CD14-positive monocyte (primary cell): Measurements from ENCODE around the gene B4GALT2. TPM values are rescaled to one million over a fixed set of nuclear protein-coding genes. Genes with fewer than 3 reads are reported as not detected.

Experiments used
- DNase-seq, 3 donors: peaks; one replicate each; pipeline ENCODE4 v3.0.0-alpha.2; 2011 to 2022
- H2AFZ ChIP-seq: 2 replicates; pipeline ENCODE4 v1.6.0; 2012; ENCODE audit warnings: mild to moderate bottlenecking, low read depth, low read length, inconsistent platforms; ENCODE audit not compliant: insufficient read depth, poor library complexity, severe bottlenecking
- H3K27ac ChIP-seq, 2 donors: 1 replicate in 1 of 2; 2 replicates in 1 of 2; pipeline ENCODE4 v1.5.1; 2012 to 2013; ENCODE audit warnings: low read length in 2 of 2, control low read depth in 1 of 2, inconsistent platforms in 1 of 2, low read depth in 1 of 2, mild to moderate bottlenecking in 1 of 2
- H3K27me3 ChIP-seq, 2 donors: one replicate each; pipeline versions ENCODE4 v1.6.0 to v1.6.1; 2011 to 2013; ENCODE audit warnings: low read length in 2 of 2; ENCODE audit not compliant: control insufficient read depth in 2 of 2, insufficient read depth in 2 of 2
- H3K36me3 ChIP-seq, 2 donors: replicated peaks in 1 of 2; 1 replicate in 1 of 2; 2 replicates in 1 of 2; pipeline versions ENCODE4 v1.5.1 to v1.6.1; 2012 to 2013; ENCODE audit warnings: low read length in 2 of 2, control low read depth in 1 of 2, inconsistent platforms in 1 of 2, mild to moderate bottlenecking in 1 of 2; ENCODE audit not compliant: insufficient read depth in 2 of 2, control insufficient read depth in 1 of 2
- H3K4me1 ChIP-seq, 2 donors: 1 replicate in 1 of 2; 2 replicates in 1 of 2; pipeline versions ENCODE4 v1.5.1 to v1.6.1; 2012 to 2013; ENCODE audit warnings: low read length in 2 of 2, control low read depth in 1 of 2, inconsistent platforms in 1 of 2, mild to moderate bottlenecking in 1 of 2, moderate library complexity in 1 of 2; ENCODE audit not compliant: insufficient read depth in 2 of 2, control insufficient read depth in 1 of 2
- H3K4me2 ChIP-seq: replicated peaks from 2 replicates; pipeline ENCODE3; 2012; ENCODE audit warnings: low read length, moderate library complexity, mild to moderate bottlenecking; ENCODE audit not compliant: poor library complexity, severe bottlenecking; ENCODE audit errors: extremely low read depth
- H3K4me3 ChIP-seq, 3 experiments: fragments of 200-600 bp in 1 of 3; sonication (generic) in 1 of 3; replicated peaks in 1 of 3; 1 replicate in 2 of 3; 2 replicates in 1 of 3; pipeline ENCODE4 v1.5.1; 2011 to 2013; ENCODE audit warnings: low read length in 3 of 3, mild to moderate bottlenecking in 3 of 3, control low read depth in 2 of 3, low read depth in 2 of 3, inconsistent platforms in 1 of 3, moderate library complexity in 1 of 3
- H3K79me2 ChIP-seq: 2 replicates; pipeline ENCODE4 v1.6.0; 2012; ENCODE audit warnings: mild to moderate bottlenecking, control low read depth, inconsistent platforms, low read length, moderate library complexity; ENCODE audit not compliant: insufficient read depth
- H3K9ac ChIP-seq: 2 replicates; pipeline ENCODE4 v1.6.0; 2017; ENCODE audit warnings: low read length, mild to moderate bottlenecking; ENCODE audit not compliant: insufficient read depth, poor library complexity, severe bottlenecking
- H3K9me3 ChIP-seq, 2 donors: replicated peaks in 1 of 2; 1 replicate in 1 of 2; 2 replicates in 1 of 2; pipeline versions ENCODE4 v1.5.1 to v1.6.1; 2012 to 2013; ENCODE audit warnings: low read length in 2 of 2, control low read depth in 1 of 2; ENCODE audit not compliant: control insufficient read depth in 1 of 2, insufficient read depth in 1 of 2
- H4K20me1 ChIP-seq: 2 replicates; pipeline ENCODE4 v1.6.0; 2012; ENCODE audit warnings: mild to moderate bottlenecking, low read length, control low read depth, moderate library complexity; ENCODE audit not compliant: insufficient read depth
- H3K27ac Mint-ChIP-seq, 7 donors: one replicate each; pipeline ENCODE4 v1.8.0; 2020; ENCODE audit warnings: mild to moderate bottlenecking in 7 of 7, mixed read lengths in 7 of 7, moderate library complexity in 6 of 7, inconsistent platforms in 2 of 7
- H3K27me3 Mint-ChIP-seq, 3 donors: one replicate each; pipeline ENCODE4 v1.8.0; 2021 to 2022; ENCODE audit warnings: low read depth in 3 of 3, mild to moderate bottlenecking in 3 of 3, mixed read lengths in 3 of 3, moderate library complexity in 3 of 3, inconsistent platforms in 1 of 3
- H3K36me3 Mint-ChIP-seq, 2 donors: one replicate each; pipeline ENCODE4 v1.8.0; 2020; ENCODE audit warnings: mixed read lengths in 2 of 2, inconsistent platforms in 1 of 2, mild to moderate bottlenecking in 1 of 2
- H3K4me1 Mint-ChIP-seq: one replicate; pipeline ENCODE4 v1.8.0; 2020; ENCODE audit warnings: mild to moderate bottlenecking, mixed read lengths
- H3K4me3 Mint-ChIP-seq, 2 donors: one replicate each; pipeline ENCODE4 v1.8.0; 2020; ENCODE audit warnings: mild to moderate bottlenecking in 2 of 2, mixed read lengths in 2 of 2, moderate library complexity in 1 of 2
- H3K9me3 Mint-ChIP-seq, 7 donors: one replicate each; pipeline ENCODE4 v1.8.0; 2020 to 2022; ENCODE audit warnings: mixed read lengths in 7 of 7, mild to moderate bottlenecking in 6 of 7, moderate library complexity in 6 of 7, inconsistent platforms in 2 of 7
- WGBS: methylation state at CpG from one replicate; pipeline ENCODE4 v1.1.5; 2013; ENCODE audit warnings: missing lambda C conversion rate; ENCODE audit not compliant: insufficient coverage; 5-methylcytosine and 5-hydroxymethylcytosine counted together
- intact Hi-C, 2 donors: fragments of 100-400 bp; cut with micrococcal nuclease; formaldehyde crosslinking; loops; one replicate each; pipeline versions ENCODE4 v1.15.0 to v1.15.1; 2023
- polyA plus RNA-seq, 3 donors: library from polyadenylated mRNA; depleted of rRNA in 1 of 3; unstranded in 2 of 3; stranded (reverse) in 1 of 3; fragments of 300-500 nt in 2 of 3; fragments of >200 nt in 1 of 3; fragmentation: Illumina TruSeq in 2 of 3; gene quantifications; 1 replicate in 2 of 3; 2 replicates in 1 of 3; pipeline ENCODE4 v1.2.3, GENCODE V29; 2012 to 2021
- TF ChIP-seq, protein P1 (sequence below): fragments of 200-600 bp; IDR thresholded peaks from one replicate; pipeline ENCODE4 v1.8.0; 2022; ENCODE audit warnings: antibody characterized with exemption, mild to moderate bottlenecking

Gene B4GALT2
- polyA plus RNA-seq, 3 donors = 0.30 to 0.35 TPM; not detected in 1

DNA sequence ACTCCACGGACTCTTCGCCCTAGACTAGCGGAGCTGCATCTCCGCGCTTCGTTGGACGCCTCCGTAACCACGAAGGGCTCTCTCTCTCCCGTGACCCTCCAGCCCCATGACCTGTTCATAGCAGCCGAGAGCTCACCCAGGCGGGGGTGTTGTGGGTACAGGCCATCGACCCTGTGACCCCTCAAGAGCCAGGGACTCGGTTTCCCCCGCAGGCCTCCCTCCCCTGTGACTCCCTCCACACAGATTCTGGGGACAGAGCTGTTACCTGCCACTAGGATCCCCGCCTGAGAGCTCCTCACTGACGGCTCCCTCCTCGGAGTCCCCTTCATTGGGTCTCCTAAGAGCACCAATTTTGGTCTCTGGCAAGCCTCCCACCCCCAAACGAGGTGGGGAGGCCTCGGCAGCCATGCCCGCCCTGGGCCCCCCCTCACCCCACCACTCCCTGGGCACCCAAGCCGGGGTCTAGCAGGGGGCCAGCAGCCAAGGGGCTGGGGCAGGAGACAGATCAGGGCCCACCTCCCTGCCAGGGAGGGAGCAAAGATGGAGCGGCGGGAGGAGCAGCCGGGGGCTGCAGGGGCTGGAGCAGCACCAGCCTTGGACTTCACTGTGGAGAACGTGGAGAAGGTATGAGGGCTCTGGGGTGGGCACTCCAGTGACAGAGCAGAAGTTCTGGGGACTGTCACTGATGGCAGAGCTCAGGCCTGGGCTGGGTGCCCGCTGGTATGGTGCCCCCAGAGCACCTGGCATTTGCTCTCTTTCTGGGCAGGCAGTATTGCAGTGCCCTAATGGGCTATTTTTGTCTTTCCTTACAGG, 31.7 kb upstream of the B4GALT2 start:
- peaks cover 49% of the 10 kb centered on the region for H3K4me1 Mint-ChIP-seq
- H3K79me2 ChIP-seq = peaks cover 23% of the 10 kb centered on the region

DNA sequence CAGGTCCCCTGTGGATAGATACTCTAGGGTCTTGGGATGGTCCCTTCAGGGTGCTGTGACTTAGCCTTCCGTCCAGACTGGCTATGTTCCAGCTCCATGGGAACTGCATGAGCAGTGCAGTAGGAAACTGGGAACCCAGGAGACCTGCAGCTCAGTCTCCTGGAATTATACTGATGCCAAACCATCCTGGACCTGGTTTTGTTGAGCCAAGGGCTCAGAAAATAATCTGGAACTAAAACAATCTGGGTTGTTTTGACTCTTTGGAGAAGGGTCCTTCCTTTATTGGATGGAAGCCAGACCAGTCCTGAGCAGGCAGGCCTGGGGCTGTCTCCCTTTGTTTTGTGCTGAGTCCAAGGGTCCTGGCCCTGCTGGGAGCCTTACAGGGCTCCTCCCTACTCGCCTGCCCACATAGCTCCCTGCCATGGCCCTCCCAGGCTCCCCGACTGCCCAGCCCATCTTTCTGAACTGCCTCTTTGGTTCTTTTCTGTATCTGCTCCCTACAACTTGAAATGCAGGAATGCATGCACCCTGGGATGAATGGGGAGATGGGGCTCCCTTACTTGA, 31.1 kb upstream of the B4GALT2 start:
- peaks cover 44% of the 10 kb centered on the region for H3K4me1 Mint-ChIP-seq
- Histone ChIP-seq H2AFZ (no peak overlapping the region), H3K4me2 (peak overlapping the region; percentile 98), H4K20me1 (peaks cover 4% of the 10 kb centered on the region), H3K9ac (no peak overlapping the region), H3K36me3 (peaks cover 12 to 25% of the 10 kb centered on the region in 2 donors), H3K27ac (peak overlapping the region in 1 of 2 donors; percentile 98), H3K4me3 (peak overlapping the region in 1 of 3 experiments; percentile 91), H3K9me3 (no peaks in the 10 kb centered on the region), H3K27me3 (no peaks in the 10 kb centered on the region), H3K4me1 (peaks cover 20 to 25% of the 10 kb centered on the region in 2 donors), H3K79me2 (peaks cover 23% of the 10 kb centered on the region)
- intact Hi-C loops = loop anchor here in 1 of 2 donors (2.0 to 10.0 kb wide), 3 partner anchors 27 to 293 kb away; partner anchors contain the start of genes ATP6V0B, KDM4A and ST3GAL3
- peak overlapping the region in 5 of 7 donors; percentile 66 to 98 (median 96) for H3K27ac Mint-ChIP-seq
- TF ChIP-seq, protein P1, sequence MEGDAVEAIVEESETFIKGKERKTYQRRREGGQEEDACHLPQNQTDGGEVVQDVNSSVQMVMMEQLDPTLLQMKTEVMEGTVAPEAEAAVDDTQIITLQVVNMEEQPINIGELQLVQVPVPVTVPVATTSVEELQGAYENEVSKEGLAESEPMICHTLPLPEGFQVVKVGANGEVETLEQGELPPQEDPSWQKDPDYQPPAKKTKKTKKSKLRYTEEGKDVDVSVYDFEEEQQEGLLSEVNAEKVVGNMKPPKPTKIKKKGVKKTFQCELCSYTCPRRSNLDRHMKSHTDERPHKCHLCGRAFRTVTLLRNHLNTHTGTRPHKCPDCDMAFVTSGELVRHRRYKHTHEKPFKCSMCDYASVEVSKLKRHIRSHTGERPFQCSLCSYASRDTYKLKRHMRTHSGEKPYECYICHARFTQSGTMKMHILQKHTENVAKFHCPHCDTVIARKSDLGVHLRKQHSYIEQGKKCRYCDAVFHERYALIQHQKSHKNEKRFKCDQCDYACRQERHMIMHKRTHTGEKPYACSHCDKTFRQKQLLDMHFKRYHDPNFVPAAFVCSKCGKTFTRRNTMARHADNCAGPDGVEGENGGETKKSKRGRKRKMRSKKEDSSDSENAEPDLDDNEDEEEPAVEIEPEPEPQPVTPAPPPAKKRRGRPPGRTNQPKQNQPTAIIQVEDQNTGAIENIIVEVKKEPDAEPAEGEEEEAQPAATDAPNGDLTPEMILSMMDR = no peak
- no peaks in the 10 kb centered on the region for H3K27me3 Mint-ChIP-seq
- H3K36me3 Mint-ChIP-seq = peaks cover 14 to 20% of the 10 kb centered on the region in 2 donors
- no peaks in the 10 kb centered on the region for H3K9me3 Mint-ChIP-seq
- no peak for DNase-seq
- peak overlapping the region; percentile 88 to 95 for H3K4me3 Mint-ChIP-seq
- 85% methylated on average over 2 of the region's 3 CpGs for WGBS

More for the DNA sequence above, 31.7 kb upstream of the B4GALT2 start:
- intact Hi-C loops = loop anchor here in 1 of 2 donors (2.0 to 10.0 kb wide), 3 partner anchors 28 to 292 kb away; partner anchors contain the start of genes ATP6V0B, KDM4A and ST3GAL3
- H3K9me3 ChIP-seq = no peaks in the 10 kb centered on the region
- H2AFZ ChIP-seq = peak overlapping the region; percentile 97
- peaks cover 14 to 18% of the 10 kb centered on the region in 2 donors for H3K36me3 Mint-ChIP-seq
- H3K4me2 ChIP-seq = peak overlapping the region; percentile 98
- WGBS = 16% methylated on average over 21 of the region's 27 CpGs
- no peaks in the 10 kb centered on the region for H4K20me1 ChIP-seq
- peaks cover 12 to 25% of the 10 kb centered on the region in 2 donors for H3K36me3 ChIP-seq
- peaks cover 20 to 25% of the 10 kb centered on the region in 2 donors for H3K4me1 ChIP-seq
- H3K27me3 ChIP-seq = no peaks in the 10 kb centered on the region
- H3K4me3 ChIP-seq = peak overlapping the region; percentile 61 to 91 (median 66)
- peak overlapping the region; percentile 30 to 98 for H3K27ac ChIP-seq
- H3K27ac Mint-ChIP-seq = peak overlapping the region; percentile 90 to 98 (median 97)
- DNase-seq = no peak
- TF ChIP-seq, protein P1 = no peak
- no peaks in the 10 kb centered on the region for H3K27me3 Mint-ChIP-seq
- peak overlapping the region; percentile 88 to 95 for H3K4me3 Mint-ChIP-seq
- peak overlapping the region; percentile 98 for H3K9ac ChIP-seq
- H3K9me3 Mint-ChIP-seq = no peaks in the 10 kb centered on the region
